Fibroblast of skin of right biceps (primary cell): ENCODE data around the gene MICU1.
"Not testable (repeated sequence)": the region's sequence is repeated elsewhere in the genome, so short reads cannot be mapped to it uniquely, and the experiment has no call there.

ENCODE experiments used
- DNase-seq: peaks from one replicate; pipeline ENCODE4 v3.0.0-alpha.2; 2013

MICU1 gene

GRCh38 chr10:72379062-72379461, 246.8 kb downstream of the MICU1 start:
- DNase-seq: no peak

GRCh38 chr10:72375585-72375984, 250.3 kb downstream of the MICU1 start:
- DNase-seq: no peak

GRCh38 chr10:72375173-72375572, 250.7 kb downstream of the MICU1 start:
- DNase-seq: no peak

GRCh38 chr10:72370201-72370722, 255.6 kb downstream of the MICU1 start:
- DNase-seq: no peak

GRCh38 chr10:72367301-72367960, 258.4 kb downstream of the MICU1 start:
- DNase-seq: no peak

GRCh38 chr10:72365106-72365895, 260.6 kb downstream of the MICU1 start:
- no peak for DNase-seq

- DNase-seq: peak; percentile 94
These were observed 261.6 kb downstream of the MICU1 start for GRCh38 chr10:72364239-72364777.

- DNase-seq: no peak
These were observed 268.9 kb downstream of the MICU1 start for GRCh38 chr10:72356987-72357386.

- no peak for DNase-seq
These were observed 269.8 kb downstream of the MICU1 start for GRCh38 chr10:72356115-72356514.

- DNase-seq: no peak
These were observed 270.7 kb downstream of the MICU1 start for GRCh38 chr10:72355214-72355555.

GRCh38 chr10:72354356-72355213, 271.3 kb downstream of the MICU1 start, which contains the start of gene DNAJB12:
DNAJB12 (minus strand) TSS chr10:72354919; CDS start chr10:72354897, 22 bp downstream.
- DNase-seq: peak; percentile 98

GRCh38 chr10:72353965-72354355, 271.9 kb downstream of the MICU1 start:
- no peak for DNase-seq

GRCh38 chr10:72353028-72353964, 272.6 kb downstream of the MICU1 start:
- DNase-seq: no peak

- no peak for DNase-seq
These were observed 274.4 kb downstream of the MICU1 start for GRCh38 chr10:72351479-72351878.

GRCh38 chr10:72349438-72349837, 276.4 kb downstream of the MICU1 start:
- DNase-seq: no peak

GRCh38 chr10:72348282-72348681, 277.6 kb downstream of the MICU1 start:
- DNase-seq: no peak

GRCh38 chr10:72346117-72346516, 279.8 kb downstream of the MICU1 start:
- not testable (repeated sequence) for DNase-seq

GRCh38 chr10:72344932-72345331, 280.9 kb downstream of the MICU1 start:
- no peak for DNase-seq

GRCh38 chr10:72342911-72343310, 283.0 kb downstream of the MICU1 start:
- DNase-seq: no peak

- DNase-seq: peak; percentile 56
These were observed 285.2 kb downstream of the MICU1 start for GRCh38 chr10:72340510-72341261.

GRCh38 chr10:72338180-72338579, 287.7 kb downstream of the MICU1 start:
- DNase-seq: no peak
